Osteoblast (primary cell): ENCODE results near the gene CELF4. TPM values are rescaled to one million over a fixed set of nuclear protein-coding genes. Genes with fewer than 3 reads are reported as not detected.

Source experiments
- DNase-seq: peaks from one replicate; pipeline ENCODE4 v3.0.0; 2011; ENCODE audit warnings: low spot score, mixed read lengths; ENCODE audit not compliant: insufficient read length; ENCODE audit errors: missing footprints
- H2AFZ ChIP-seq: 2 replicates; pipeline ENCODE4 v1.6.0; 2011; ENCODE audit warnings: mild to moderate bottlenecking, low read length
- H3K27ac ChIP-seq: 2 replicates; pipeline ENCODE4 v1.5.1; 2011; ENCODE audit warnings: mild to moderate bottlenecking, low read depth, low read length, moderate library complexity
- H3K27me3 ChIP-seq: 2 replicates; pipeline ENCODE4 v1.6.0; 2012; ENCODE audit warnings: mild to moderate bottlenecking, control low read depth, inconsistent platforms, low read length, moderate library complexity; ENCODE audit not compliant: insufficient read depth
- H3K36me3 ChIP-seq: 2 replicates; pipeline ENCODE4 v1.5.1; 2011; ENCODE audit warnings: mild to moderate bottlenecking, low read length, control low read depth, moderate library complexity; ENCODE audit not compliant: insufficient read depth
- H3K4me1 ChIP-seq: 2 replicates; pipeline ENCODE4 v1.5.1; 2011; ENCODE audit warnings: mild to moderate bottlenecking, low read length, control low read depth, moderate library complexity; ENCODE audit not compliant: insufficient read depth
- H3K4me2 ChIP-seq: 2 replicates; pipeline ENCODE4 v1.6.0; 2011; ENCODE audit warnings: mild to moderate bottlenecking, low read length; ENCODE audit not compliant: insufficient read depth
- H3K4me3 ChIP-seq: fragments of 200-600 bp; sonication (generic); 3 replicates; pipeline ENCODE4 v1.5.1; 2012; ENCODE audit warnings: mild to moderate bottlenecking, low read length, inconsistent platforms; ENCODE audit not compliant: insufficient read depth
- H3K79me2 ChIP-seq: 2 replicates; pipeline ENCODE4 v1.6.0; 2012; ENCODE audit warnings: mild to moderate bottlenecking, low read length, control low read depth, inconsistent platforms; ENCODE audit not compliant: insufficient read depth
- H3K9me3 ChIP-seq: 2 replicates; pipeline ENCODE4 v1.5.1; 2011; ENCODE audit warnings: low read depth, low read length, control low read depth
- H4K20me1 ChIP-seq: 2 replicates; pipeline ENCODE4 v1.6.0; 2012; ENCODE audit warnings: mild to moderate bottlenecking, low read length, control low read depth; ENCODE audit not compliant: insufficient read depth
- total RNA-seq: library from RNA; depleted of rRNA; stranded (reverse); fragments of >200 nt; gene quantifications from 2 replicates; pipeline ENCODE4 v1.2.3, GENCODE V29; 2012
- TF ChIP-seq, protein P1 (sequence below): IDR thresholded peaks from 2 replicates; pipeline ENCODE4 v1.5.1; 2011; ENCODE audit warnings: mild to moderate bottlenecking, low read depth, low read length, moderate library complexity; ENCODE audit errors: extremely low read depth

Gene CELF4
- total RNA-seq, 1 donor: not detected

DNA sequence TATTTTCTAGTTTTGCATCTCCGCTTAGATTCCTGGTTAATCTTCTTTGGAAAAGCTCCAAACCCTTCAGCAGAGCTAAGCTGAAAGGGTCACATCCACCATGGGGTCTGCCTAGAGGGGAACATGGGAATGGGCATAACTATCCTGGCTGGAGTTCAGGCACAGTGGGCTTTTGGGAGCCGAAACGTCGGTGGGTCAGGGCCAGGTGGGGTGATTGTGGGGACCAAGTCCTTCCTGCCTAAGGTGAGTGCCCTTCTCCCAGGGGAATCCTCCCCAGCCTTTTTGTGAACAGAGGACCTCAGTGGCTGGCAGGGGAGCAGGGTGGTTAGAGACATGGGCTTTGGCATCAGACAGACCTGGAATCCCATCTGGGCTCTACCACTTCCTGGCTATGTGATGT lies 60.3 kb downstream of the CELF4 start:
- Histone ChIP-seq H3K4me1 (no peaks in the 10 kb centered on the region), H3K4me3 (no peak overlapping the region), H3K36me3 (no peaks in the 10 kb centered on the region), H2AFZ (no peak overlapping the region), H3K79me2 (no peaks in the 10 kb centered on the region), H3K27ac (no peak overlapping the region), H3K9me3 (no peaks in the 10 kb centered on the region), H3K27me3 (peaks cover 5% of the 10 kb centered on the region), H4K20me1 (no peaks in the 10 kb centered on the region), H3K4me2 (no peak overlapping the region)
- no peak for DNase-seq
- TF ChIP-seq, protein P1, sequence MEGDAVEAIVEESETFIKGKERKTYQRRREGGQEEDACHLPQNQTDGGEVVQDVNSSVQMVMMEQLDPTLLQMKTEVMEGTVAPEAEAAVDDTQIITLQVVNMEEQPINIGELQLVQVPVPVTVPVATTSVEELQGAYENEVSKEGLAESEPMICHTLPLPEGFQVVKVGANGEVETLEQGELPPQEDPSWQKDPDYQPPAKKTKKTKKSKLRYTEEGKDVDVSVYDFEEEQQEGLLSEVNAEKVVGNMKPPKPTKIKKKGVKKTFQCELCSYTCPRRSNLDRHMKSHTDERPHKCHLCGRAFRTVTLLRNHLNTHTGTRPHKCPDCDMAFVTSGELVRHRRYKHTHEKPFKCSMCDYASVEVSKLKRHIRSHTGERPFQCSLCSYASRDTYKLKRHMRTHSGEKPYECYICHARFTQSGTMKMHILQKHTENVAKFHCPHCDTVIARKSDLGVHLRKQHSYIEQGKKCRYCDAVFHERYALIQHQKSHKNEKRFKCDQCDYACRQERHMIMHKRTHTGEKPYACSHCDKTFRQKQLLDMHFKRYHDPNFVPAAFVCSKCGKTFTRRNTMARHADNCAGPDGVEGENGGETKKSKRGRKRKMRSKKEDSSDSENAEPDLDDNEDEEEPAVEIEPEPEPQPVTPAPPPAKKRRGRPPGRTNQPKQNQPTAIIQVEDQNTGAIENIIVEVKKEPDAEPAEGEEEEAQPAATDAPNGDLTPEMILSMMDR: no peak

DNA sequence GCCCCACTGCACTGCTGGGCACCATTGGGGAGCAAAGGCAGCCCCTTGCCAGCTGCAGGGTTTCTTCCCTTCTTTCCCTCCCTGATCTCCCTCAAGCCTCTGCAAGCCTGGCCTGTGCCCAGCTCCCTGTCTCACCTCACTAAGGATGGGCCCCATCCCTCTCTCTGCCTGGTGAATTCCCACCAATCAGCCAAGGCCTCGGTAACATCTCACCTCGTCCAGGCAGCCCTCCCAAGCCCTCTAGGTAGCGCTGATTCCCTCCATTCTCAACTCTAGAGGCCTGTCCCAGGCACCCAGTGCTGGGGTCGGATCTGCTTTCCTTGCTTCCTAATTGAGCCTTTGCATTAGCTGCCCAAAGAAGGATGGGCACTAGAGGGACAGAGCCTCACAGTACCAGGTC lies 63.0 kb downstream of the CELF4 start:
- DNase-seq: no peak
- H2AFZ ChIP-seq: no peak overlapping the region
- H3K4me2 ChIP-seq: no peak overlapping the region
- no peak overlapping the region for H3K4me3 ChIP-seq
- H3K79me2 ChIP-seq: no peaks in the 10 kb centered on the region
- no peaks in the 10 kb centered on the region for H4K20me1 ChIP-seq
- TF ChIP-seq, protein P1: no peak
- peaks cover 5% of the 10 kb centered on the region for H3K27me3 ChIP-seq
- no peak overlapping the region for H3K27ac ChIP-seq
- no peaks in the 10 kb centered on the region for H3K36me3 ChIP-seq
- no peaks in the 10 kb centered on the region for H3K4me1 ChIP-seq
- no peaks in the 10 kb centered on the region for H3K9me3 ChIP-seq

DNA sequence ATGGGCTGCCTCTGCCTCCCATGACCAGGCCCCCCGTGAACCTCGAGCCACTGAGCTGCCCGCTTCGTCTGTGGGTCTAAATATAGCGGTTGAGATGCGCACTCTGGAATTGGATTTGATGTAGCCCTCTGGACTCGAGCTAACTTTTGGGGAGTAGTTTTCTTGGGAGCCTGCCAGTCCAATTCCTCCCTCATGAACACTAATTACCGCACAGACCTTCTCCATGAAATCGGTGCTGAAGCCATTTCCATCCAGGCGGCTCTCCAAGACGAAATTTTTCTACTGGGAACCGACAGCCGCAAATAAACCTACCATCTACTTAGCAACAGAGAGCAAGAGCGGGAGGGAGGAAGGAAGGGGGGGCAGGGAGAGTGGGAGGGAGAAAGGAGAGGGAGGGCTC lies 63.6 kb downstream of the CELF4 start:
- Histone ChIP-seq H3K4me2 (no peak overlapping the region), H2AFZ (no peak overlapping the region), H3K27me3 (peaks cover 5% of the 10 kb centered on the region), H3K9me3 (no peaks in the 10 kb centered on the region), H3K36me3 (no peaks in the 10 kb centered on the region), H3K27ac (no peak overlapping the region), H3K79me2 (no peaks in the 10 kb centered on the region), H4K20me1 (no peaks in the 10 kb centered on the region), H3K4me3 (no peak overlapping the region), H3K4me1 (no peaks in the 10 kb centered on the region)
- no peak for DNase-seq
- TF ChIP-seq, protein P1: no peak

DNA sequence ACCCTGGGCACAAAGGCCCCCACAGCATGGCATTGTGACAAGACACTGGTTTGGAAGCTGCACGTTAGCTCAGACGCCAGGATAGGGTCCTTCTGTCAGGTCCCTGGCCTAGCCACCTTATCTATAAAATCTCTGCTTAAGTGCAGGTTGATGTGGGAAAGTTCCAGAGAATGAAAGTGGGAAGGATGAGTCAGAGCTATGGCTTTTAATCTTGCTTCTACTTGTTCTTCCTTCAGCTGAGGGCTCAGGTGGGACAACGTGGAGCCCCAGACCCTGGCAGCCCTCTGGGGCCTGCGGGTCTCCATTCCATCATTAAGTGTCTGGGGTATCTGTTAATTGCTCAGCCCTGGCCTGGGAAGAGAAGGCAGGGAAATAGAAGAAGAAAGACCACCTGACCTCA lies 64.5 kb downstream of the CELF4 start:
- H3K4me2 ChIP-seq: no peak overlapping the region
- TF ChIP-seq, protein P1: no peak
- H4K20me1 ChIP-seq: no peaks in the 10 kb centered on the region
- H3K79me2 ChIP-seq: no peaks in the 10 kb centered on the region
- H3K27me3 ChIP-seq: peaks cover 5% of the 10 kb centered on the region
- H3K4me1 ChIP-seq: no peaks in the 10 kb centered on the region
- no peaks in the 10 kb centered on the region for H3K36me3 ChIP-seq
- no peak overlapping the region for H3K4me3 ChIP-seq
- H2AFZ ChIP-seq: no peak overlapping the region
- H3K9me3 ChIP-seq: no peaks in the 10 kb centered on the region
- DNase-seq: no peak
- H3K27ac ChIP-seq: no peak overlapping the region
